OCI-LY1 (cell line): ENCODE data around the gene RIMBP3C.

Experiments used
- CTCF ChIP-seq: fragments of 200-600 bp; sonication (generic), shearing (Covaris generic); IDR thresholded peaks from 2 replicates; pipeline ENCODE4 v1.5.1; 2017; ENCODE audit warnings: mild to moderate bottlenecking, antibody characterized with exemption, low read length, moderate library complexity, mixed read lengths
- EZH2 ChIP-seq: fragments of 200-600 bp; sonication (generic), shearing (Covaris generic); IDR thresholded peaks from 2 replicates; pipeline ENCODE4 v1.8.0; 2017; ENCODE audit warnings: borderline replicate concordance, mixed run types, mild to moderate bottlenecking, antibody characterized with exemption, low read length, moderate library complexity, mixed read lengths

GRCh38 chr22:21591695-21592094 is 40.4 kb upstream of the RIMBP3C start:
- no peak for TF ChIP-seq CTCF
- no peak for TF ChIP-seq EZH2
